Measurements from ENCODE around the gene CD3E.

Gene CD3E

DNA sequence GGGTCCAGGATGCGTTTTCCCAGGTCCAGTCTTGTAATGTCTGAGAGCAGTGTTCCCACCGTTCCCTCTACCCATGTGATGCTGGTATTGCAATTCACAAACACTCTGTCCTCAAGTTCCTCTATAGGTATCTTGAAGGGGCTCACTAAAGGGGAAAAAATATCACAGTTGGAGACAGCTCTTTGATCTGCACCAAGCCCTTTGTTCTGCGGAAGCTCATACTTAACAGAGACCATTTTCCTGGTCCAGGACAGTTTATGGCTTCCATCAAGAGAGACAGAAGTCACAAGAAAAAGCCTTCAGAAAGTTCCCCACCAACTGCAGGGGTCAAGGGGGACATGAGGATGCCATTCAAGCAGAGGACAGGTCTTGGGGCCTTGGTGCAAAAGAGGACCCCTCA, 35.9 kb downstream of the CD3E start:
- H2BK120ac ChIP-seq (ENCODE audit: low read depth, low read length): no peak overlapping the region
- H3K18ac ChIP-seq (ENCODE audit: low read depth in 1 of 2, low read length in 2 of 2): no peak overlapping the region
- H3K27ac ChIP-seq (ENCODE audit: low read length, poor library complexity, severe bottlenecking): no peak overlapping the region
- H4K91ac ChIP-seq (ENCODE audit: low read length): no peak overlapping the region
- no peak overlapping the region for H3K23ac ChIP-seq (ENCODE audit: low read length in 2 of 2)
- no peak overlapping the region for H3K9ac ChIP-seq (ENCODE audit: low read length)
- H3K4ac ChIP-seq (ENCODE audit: low read depth in 1 of 2, low read length in 2 of 2): no peak overlapping the region
- no peaks in the 10 kb centered on the region for H3K4me1 ChIP-seq (ENCODE audit: control insufficient read depth, insufficient read depth, low read depth, low read length)
- H3K79me1 ChIP-seq (replicated peaks; ENCODE audit: low read length, poor library complexity, severe bottlenecking): no peaks in the 10 kb centered on the region
- H3K14ac ChIP-seq (ENCODE audit: low read length in 2 of 2): no peak overlapping the region
- peaks cover 53 to 69% of the 10 kb centered on the region in 2 experiments for H3K27me3 ChIP-seq (ENCODE audit: control insufficient read depth in 1 of 2, insufficient read depth in 1 of 2, low read length in 2 of 2)
- WGBS: 90% methylated on average over 3 of the region's 3 CpGs
- no peak overlapping the region for H4K8ac ChIP-seq (ENCODE audit: low read length)
- no peaks in the 10 kb centered on the region for H3K9me3 ChIP-seq (ENCODE audit: control insufficient read depth, low read length)
- no peak overlapping the region for H2AK5ac ChIP-seq (ENCODE audit: low read length, severe bottlenecking)
- no peak overlapping the region for H3K4me3 ChIP-seq (ENCODE audit: insufficient read depth in 1 of 2, low read depth in 1 of 2, low read length in 2 of 2)
- H2BK15ac ChIP-seq (ENCODE audit: low read depth, poor library complexity, severe bottlenecking): no peak overlapping the region
- DNase-seq: no peak
- H2BK12ac ChIP-seq (ENCODE audit: low read length in 2 of 2): no peak overlapping the region
- no peak overlapping the region for H2AFZ ChIP-seq (ENCODE audit: low read depth, low read length)
- H2BK5ac ChIP-seq (ENCODE audit: low read depth, low read length, poor library complexity, severe bottlenecking): no peak overlapping the region
- no peak overlapping the region for H3K4me2 ChIP-seq (ENCODE audit: low read length, poor library complexity, severe bottlenecking)
- no peaks in the 10 kb centered on the region for H3K36me3 ChIP-seq (ENCODE audit: control insufficient read depth in 1 of 2, insufficient read depth in 2 of 2, low read depth in 1 of 2, low read length in 2 of 2)

DNA sequence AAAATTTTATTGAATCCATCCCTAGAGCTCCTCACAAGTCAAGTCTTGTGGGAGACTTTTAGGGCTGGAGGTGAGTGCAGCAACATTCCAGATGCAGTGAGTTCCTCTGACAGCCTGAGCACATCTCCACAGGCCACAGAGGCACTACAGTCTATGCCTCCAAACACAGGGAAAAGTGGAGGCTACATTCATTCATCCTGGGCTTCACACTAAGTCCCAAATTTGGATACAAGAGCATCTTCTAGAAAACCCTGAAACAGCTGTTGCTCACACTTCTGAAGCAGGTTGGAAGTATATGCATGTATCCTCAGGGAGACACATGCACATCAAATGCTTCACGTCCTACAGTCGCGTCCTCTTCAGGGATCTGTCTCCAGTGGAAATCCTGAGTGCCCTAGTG, 36.7 kb downstream of the CD3E start:
- no peak overlapping the region for H3K14ac ChIP-seq (ENCODE audit: low read length in 2 of 2)
- WGBS: 83% methylated on average over 3 of the region's 3 CpGs
- H3K36me3 ChIP-seq (ENCODE audit: control insufficient read depth in 1 of 2, insufficient read depth in 2 of 2, low read depth in 1 of 2, low read length in 2 of 2): no peaks in the 10 kb centered on the region
- H4K91ac ChIP-seq (ENCODE audit: low read length): no peak overlapping the region
- H3K23ac ChIP-seq (ENCODE audit: low read length in 2 of 2): no peak overlapping the region
- no peak overlapping the region for H2BK15ac ChIP-seq (ENCODE audit: low read depth, poor library complexity, severe bottlenecking)
- H3K27me3 ChIP-seq (ENCODE audit: control insufficient read depth in 1 of 2, insufficient read depth in 1 of 2, low read length in 2 of 2): peaks cover 57 to 74% of the 10 kb centered on the region in 2 experiments
- H3K79me1 ChIP-seq (replicated peaks; ENCODE audit: low read length, poor library complexity, severe bottlenecking): no peaks in the 10 kb centered on the region
- H3K4me3 ChIP-seq (ENCODE audit: insufficient read depth in 1 of 2, low read depth in 1 of 2, low read length in 2 of 2): no peak overlapping the region
- H2BK12ac ChIP-seq (ENCODE audit: low read length in 2 of 2): no peak overlapping the region
- no peak for DNase-seq
- H2BK5ac ChIP-seq (ENCODE audit: low read depth, low read length, poor library complexity, severe bottlenecking): no peak overlapping the region
- no peak overlapping the region for H3K4ac ChIP-seq (ENCODE audit: low read depth in 1 of 2, low read length in 2 of 2)
- no peak overlapping the region for H2BK120ac ChIP-seq (ENCODE audit: low read depth, low read length)
- H3K4me2 ChIP-seq (ENCODE audit: low read length, poor library complexity, severe bottlenecking): no peak overlapping the region
- H3K9ac ChIP-seq (ENCODE audit: low read length): no peak overlapping the region
- no peak overlapping the region for H2AFZ ChIP-seq (ENCODE audit: low read depth, low read length)
- H4K8ac ChIP-seq (ENCODE audit: low read length): no peak overlapping the region
- no peak overlapping the region for H2AK5ac ChIP-seq (ENCODE audit: low read length, severe bottlenecking)
- H3K9me3 ChIP-seq (ENCODE audit: control insufficient read depth, low read length): no peaks in the 10 kb centered on the region
- no peaks in the 10 kb centered on the region for H3K4me1 ChIP-seq (ENCODE audit: control insufficient read depth, insufficient read depth, low read depth, low read length)
- no peak overlapping the region for H3K27ac ChIP-seq (ENCODE audit: low read length, poor library complexity, severe bottlenecking)
- no peak overlapping the region for H3K18ac ChIP-seq (ENCODE audit: low read depth in 1 of 2, low read length in 2 of 2)

DNA sequence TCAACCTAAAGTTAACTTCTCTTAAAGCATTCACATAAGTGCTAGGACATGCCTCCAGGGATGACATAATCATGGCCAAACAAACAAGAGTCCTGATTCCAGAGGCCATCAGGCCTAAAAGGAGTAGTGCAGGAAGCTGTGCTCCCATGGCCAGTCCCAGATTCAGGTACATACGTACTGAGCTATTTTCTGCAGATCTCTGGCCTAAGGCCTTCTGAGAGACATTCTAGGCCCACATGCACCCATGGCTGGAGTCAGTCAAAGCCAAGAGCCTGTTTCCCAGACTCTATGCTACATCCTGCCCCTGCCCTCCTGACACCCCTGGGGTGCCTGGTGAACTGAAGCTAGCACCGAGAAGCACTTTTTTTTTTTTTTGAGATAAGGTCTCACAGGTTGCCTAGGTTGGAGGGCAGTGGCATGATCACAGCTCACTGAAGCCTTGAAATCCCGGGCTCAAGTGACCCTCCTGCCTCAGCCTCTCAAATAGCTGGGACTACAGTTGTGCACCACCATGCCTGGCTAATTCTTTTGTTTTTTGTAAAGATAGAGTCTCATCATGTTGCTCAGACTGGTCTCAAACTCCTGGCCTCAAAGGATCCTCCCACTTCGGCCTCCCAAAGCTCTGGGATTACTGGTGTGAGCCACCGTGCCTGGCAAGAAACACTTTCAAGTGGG, 37.4 kb downstream of the CD3E start:
- Histone ChIP-seq H2AFZ (ENCODE audit: low read depth, low read length) (no peak overlapping the region), H3K4ac (ENCODE audit: low read depth in 1 of 2, low read length in 2 of 2) (no peak overlapping the region), H4K8ac (ENCODE audit: low read length) (no peak overlapping the region), H3K36me3 (ENCODE audit: control insufficient read depth in 1 of 2, insufficient read depth in 2 of 2, low read depth in 1 of 2, low read length in 2 of 2) (no peaks in the 10 kb centered on the region), H3K23ac (ENCODE audit: low read length in 2 of 2) (no peak overlapping the region), H2BK120ac (ENCODE audit: low read depth, low read length) (no peak overlapping the region), H2BK15ac (ENCODE audit: low read depth, poor library complexity, severe bottlenecking) (no peak overlapping the region), H2BK12ac (ENCODE audit: low read length in 2 of 2) (no peak overlapping the region), H3K4me2 (ENCODE audit: low read length, poor library complexity, severe bottlenecking) (no peak overlapping the region), H3K18ac (ENCODE audit: low read depth in 1 of 2, low read length in 2 of 2) (no peak overlapping the region), H3K79me1 (replicated peaks; ENCODE audit: low read length, poor library complexity, severe bottlenecking) (no peaks in the 10 kb centered on the region), H2AK5ac (ENCODE audit: low read length, severe bottlenecking) (no peak overlapping the region), H3K9ac (ENCODE audit: low read length) (no peak overlapping the region), H2BK5ac (ENCODE audit: low read depth, low read length, poor library complexity, severe bottlenecking) (no peak overlapping the region), H3K4me3 (ENCODE audit: insufficient read depth in 1 of 2, low read depth in 1 of 2, low read length in 2 of 2) (no peak overlapping the region), H3K9me3 (ENCODE audit: control insufficient read depth, low read length) (no peaks in the 10 kb centered on the region), H3K27me3 (ENCODE audit: control insufficient read depth in 1 of 2, insufficient read depth in 1 of 2, low read length in 2 of 2) (peaks cover 53 to 72% of the 10 kb centered on the region in 2 experiments), H4K91ac (ENCODE audit: low read length) (no peak overlapping the region), H3K27ac (ENCODE audit: low read length, poor library complexity, severe bottlenecking) (no peak overlapping the region), H3K4me1 (ENCODE audit: control insufficient read depth, insufficient read depth, low read depth, low read length) (no peaks in the 10 kb centered on the region), H3K14ac (ENCODE audit: low read length in 2 of 2) (no peak overlapping the region)
- WGBS: 68% methylated on average over 5 of the region's 5 CpGs
- DNase-seq: no peak

DNA sequence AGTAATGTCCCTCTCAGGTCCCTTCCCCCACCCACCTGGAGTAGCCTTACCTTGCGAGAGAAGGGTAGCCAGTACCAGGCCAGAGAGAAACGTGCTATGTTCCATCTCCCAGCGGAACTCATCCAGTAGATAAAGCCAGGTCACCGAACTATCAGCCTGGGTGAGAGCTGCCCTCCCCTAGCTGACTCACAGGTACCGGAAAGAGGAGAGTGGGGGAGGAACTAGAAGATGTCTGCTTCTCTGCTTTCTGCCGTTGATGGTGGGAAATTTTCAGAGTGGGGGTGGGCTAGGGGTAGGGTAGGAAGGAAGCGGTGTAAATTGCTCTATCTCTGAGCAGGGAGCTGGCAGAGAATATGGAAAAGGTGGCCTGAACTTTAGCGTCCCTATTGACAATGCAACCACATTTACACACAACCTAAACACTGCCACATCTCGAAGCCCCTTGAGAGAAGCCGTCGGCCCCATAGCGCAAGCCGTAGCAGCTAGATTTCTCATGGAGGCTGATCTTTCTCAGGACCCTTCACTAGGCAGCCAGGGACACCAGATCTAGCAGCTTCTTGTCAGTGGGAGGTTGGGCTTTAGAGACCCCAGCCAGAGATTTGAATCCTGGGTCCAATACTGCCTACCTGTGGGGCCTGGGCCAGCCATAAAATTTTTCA, 38.1 kb downstream of the CD3E start, which contains the start of gene CD3D:
Gene CD3D (minus strand): TSS at position 203 of the 659 bp plus-strand sequence. CDS start 98 bp downstream, at position 105.
- WGBS: 72% methylated on average over 11 of the region's 13 CpGs
- Histone ChIP-seq H4K91ac (ENCODE audit: low read length) (no peak within 1 kb of the TSS), H2BK15ac (ENCODE audit: low read depth, poor library complexity, severe bottlenecking) (no peak within 1 kb of the TSS), H3K27ac (ENCODE audit: low read length, poor library complexity, severe bottlenecking) (no peak within 1 kb of the TSS), H4K8ac (ENCODE audit: low read length) (no peak within 1 kb of the TSS), H3K23ac (ENCODE audit: low read length in 2 of 2) (no peak within 1 kb of the TSS), H3K4me2 (ENCODE audit: low read length, poor library complexity, severe bottlenecking) (no peak within 1 kb of the TSS), H3K9ac (ENCODE audit: low read length) (no peak within 1 kb of the TSS), H2BK120ac (ENCODE audit: low read depth, low read length) (no peak within 1 kb of the TSS), H3K4me1 (ENCODE audit: control insufficient read depth, insufficient read depth, low read depth, low read length) (no peaks in the 10 kb centered on the region), H3K14ac (ENCODE audit: low read length in 2 of 2) (peak within 1 kb of the TSS in 1 of 2 experiments; percentile 44), H3K79me1 (replicated peaks; ENCODE audit: low read length, poor library complexity, severe bottlenecking) (no peaks in the 10 kb centered on the region), H2BK12ac (ENCODE audit: low read length in 2 of 2) (no peak within 1 kb of the TSS), H3K18ac (ENCODE audit: low read depth in 1 of 2, low read length in 2 of 2) (no peak within 1 kb of the TSS), H3K9me3 (ENCODE audit: control insufficient read depth, low read length) (no peaks in the 10 kb centered on the region), H3K36me3 (ENCODE audit: control insufficient read depth in 1 of 2, insufficient read depth in 2 of 2, low read depth in 1 of 2, low read length in 2 of 2) (no peaks in the 10 kb centered on the region), H3K4ac (ENCODE audit: low read depth in 1 of 2, low read length in 2 of 2) (no peak within 1 kb of the TSS), H2AK5ac (ENCODE audit: low read length, severe bottlenecking) (no peak within 1 kb of the TSS), H2BK5ac (ENCODE audit: low read depth, low read length, poor library complexity, severe bottlenecking) (no peak within 1 kb of the TSS), H3K27me3 (ENCODE audit: control insufficient read depth in 1 of 2, insufficient read depth in 1 of 2, low read length in 2 of 2) (peaks cover 53 to 78% of the 10 kb centered on the region in 2 experiments), H3K4me3 (ENCODE audit: insufficient read depth in 1 of 2, low read depth in 1 of 2, low read length in 2 of 2) (no peak within 1 kb of the TSS), H2AFZ (ENCODE audit: low read depth, low read length) (no peak within 1 kb of the TSS)
- no peak for DNase-seq
